Effector CD8-positive, alpha-beta T cell (primary cell): ENCODE measurements around the gene DGLUCY.
"Not testable (repeated sequence)": the region's sequence is repeated elsewhere in the genome, so short reads cannot be mapped to it uniquely, and the experiment has no call there.

Source experiments
- DNase-seq: peaks from one replicate; lab custom pipeline; 2025; lab: John Stamatoyannopoulos, UW

Gene DGLUCY

GRCh38 chr14:91233936-91234790, 120.3 kb downstream of the DGLUCY start:
- no peak for DNase-seq

GRCh38 chr14:91234791-91235114, 120.9 kb downstream of the DGLUCY start:
- DNase-seq, result no peak

- DNase-seq, result no peak
These were observed 122.0 kb downstream of the DGLUCY start for GRCh38 chr14:91235841-91236240.

- no peak for DNase-seq
These were observed 123.3 kb downstream of the DGLUCY start for GRCh38 chr14:91237219-91237618.

- no peak for DNase-seq
These were observed 124.2 kb downstream of the DGLUCY start for GRCh38 chr14:91238085-91238484.

GRCh38 chr14:91238661-91239060, 124.8 kb downstream of the DGLUCY start:
- no peak for DNase-seq

GRCh38 chr14:91241863-91242262, 128.0 kb downstream of the DGLUCY start:
- no peak for DNase-seq

GRCh38 chr14:91242635-91243034, 128.8 kb downstream of the DGLUCY start:
- no peak for DNase-seq

GRCh38 chr14:91243074-91243471, 129.2 kb downstream of the DGLUCY start:
- DNase-seq, result no peak

- DNase-seq, result no peak
These were observed 130.6 kb downstream of the DGLUCY start, which contains the start of gene GPR68 for GRCh38 chr14:91244501-91244901. Gene GPR68, minus strand, starts transcription at chr14:91244704. Its CDS starts 9,654 bp downstream, at chr14:91235050.

GRCh38 chr14:91245029-91245428, 131.2 kb downstream of the DGLUCY start:
- DNase-seq, result peak; percentile 16

- DNase-seq, result not testable (repeated sequence)
These were observed 131.7 kb downstream of the DGLUCY start for GRCh38 chr14:91245616-91246015.

GRCh38 chr14:91246051-91246852, 132.4 kb downstream of the DGLUCY start:
- peak; percentile 39 for DNase-seq

GRCh38 chr14:91249841-91250616, 136.2 kb downstream of the DGLUCY start:
- DNase-seq, result no peak

- DNase-seq, result no peak
These were observed 137.0 kb downstream of the DGLUCY start for GRCh38 chr14:91250912-91251311.

- DNase-seq, result no peak
These were observed 139.3 kb downstream of the DGLUCY start for GRCh38 chr14:91252871-91253794.

GRCh38 chr14:91253795-91254323, 140.0 kb downstream of the DGLUCY start:
- no peak for DNase-seq

GRCh38 chr14:91254461-91254860, 140.6 kb downstream of the DGLUCY start:
- DNase-seq, result no peak

- DNase-seq, result no peak
These were observed 141.3 kb downstream of the DGLUCY start for GRCh38 chr14:91255026-91255695.

- no peak for DNase-seq
These were observed 142.8 kb downstream of the DGLUCY start for GRCh38 chr14:91256661-91257060.
